ENCODE results near the gene SLC30A3. TPM values are rescaled to one million over a fixed set of nuclear protein-coding genes. Genes with fewer than 3 reads are reported as not detected.

The SLC30A3 gene
- total and polyA plus RNA-seq, 2 of the 13 experiments (the other 11 are each of a cell fraction or from before 2014, with no cell fraction given) = 0.38 to 0.79 TPM

GRCh38 chr2:27249891-27250651, 12.8 kb downstream of the SLC30A3 start (continued):
- TF ChIP-seq PLRG1 (conservative IDR thresholded peaks at IDR 0.05) (no peak), DZIP1 (CRISPR knock-in tag; IDR thresholded peaks at IDR 0.05) (peak; percentile 83; the same call in 1 of the 2 replicates), FOXM1 (CRISPR knock-in tag; IDR thresholded peaks at IDR 0.05) (no peak), SP1 (IDR thresholded peaks at IDR 0.05) (no peak), SP1 (CRISPR knock-in tag; IDR thresholded peaks at IDR 0.05) (peak; percentile 43; the same call in 1 of the 2 replicates), MIXL1 (CRISPR knock-in tag; IDR thresholded peaks at IDR 0.05) (0 out of 2 replicates have a peak, but pooled peaks have one; percentile 26), ZNF142 (CRISPR knock-in tag; IDR thresholded peaks at IDR 0.05) (peak; percentile 70; the same call in 1 of the 2 replicates), ZNF607 (CRISPR knock-in tag; IDR thresholded peaks at IDR 0.05; ENCODE audit: borderline replicate concordance) (peak; percentile 51; the same call in 1 of the 2 replicates), GATAD2A (CRISPR knock-in tag; IDR thresholded peaks at IDR 0.05) (peak; percentile 77), ZNF383 (CRISPR knock-in tag; IDR thresholded peaks at IDR 0.05; ENCODE audit: borderline replicate concordance) (no peak), ZFP1 (CRISPR knock-in tag; IDR thresholded peaks at IDR 0.05) (no peak), ZKSCAN5 (CRISPR knock-in tag; IDR thresholded peaks at IDR 0.05) (no peak), SNRNP70 (IDR thresholded peaks at IDR 0.05; ENCODE audit: low read depth, low read length) (no peak), ZNF781 (CRISPR knock-in tag; IDR thresholded peaks at IDR 0.05; ENCODE audit: borderline replicate concordance, not compliant biosample characterization) (peak; percentile 69), MZF1 (CRISPR knock-in tag; IDR thresholded peaks at IDR 0.05; ENCODE audit: borderline replicate concordance) (0 out of 2 replicates have a peak, but pooled peaks have one; percentile 54), CBX2 (IDR thresholded peaks at IDR 0.05; ENCODE audit: low read depth, low read length) (no peak), CBX2 (CRISPR knock-in tag; IDR thresholded peaks at IDR 0.05; ENCODE audit: low read depth) (0 out of 2 replicates have a peak, but pooled peaks have one; percentile 35)
- TF ChIP-seq, protein P1, sequence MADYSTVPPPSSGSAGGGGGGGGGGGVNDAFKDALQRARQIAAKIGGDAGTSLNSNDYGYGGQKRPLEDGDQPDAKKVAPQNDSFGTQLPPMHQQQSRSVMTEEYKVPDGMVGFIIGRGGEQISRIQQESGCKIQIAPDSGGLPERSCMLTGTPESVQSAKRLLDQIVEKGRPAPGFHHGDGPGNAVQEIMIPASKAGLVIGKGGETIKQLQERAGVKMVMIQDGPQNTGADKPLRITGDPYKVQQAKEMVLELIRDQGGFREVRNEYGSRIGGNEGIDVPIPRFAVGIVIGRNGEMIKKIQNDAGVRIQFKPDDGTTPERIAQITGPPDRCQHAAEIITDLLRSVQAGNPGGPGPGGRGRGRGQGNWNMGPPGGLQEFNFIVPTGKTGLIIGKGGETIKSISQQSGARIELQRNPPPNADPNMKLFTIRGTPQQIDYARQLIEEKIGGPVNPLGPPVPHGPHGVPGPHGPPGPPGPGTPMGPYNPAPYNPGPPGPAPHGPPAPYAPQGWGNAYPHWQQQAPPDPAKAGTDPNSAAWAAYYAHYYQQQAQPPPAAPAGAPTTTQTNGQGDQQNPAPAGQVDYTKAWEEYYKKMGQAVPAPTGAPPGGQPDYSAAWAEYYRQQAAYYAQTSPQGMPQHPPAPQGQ (CRISPR knock-in tag; IDR thresholded peaks at IDR 0.05; ENCODE audit: borderline replicate concordance) = 0 out of 2 replicates have a peak, but pooled peaks have one; percentile 65
